ENCODE measurements around the gene CADPS2.
"Not testable (repeated sequence)": the region's sequence is repeated elsewhere in the genome, so short reads cannot be mapped to it uniquely, and the experiment has no call there.

Gene CADPS2

GRCh38 chr7:122702872-122703510 lies 183.3 kb downstream of the CADPS2 start, which contains the start of gene RNF148:
Gene RNF148 (minus strand): TSS chr7:122702922. CDS start chr7:122702750, 172 bp downstream.
- DNase-seq, result no peak

GRCh38 chr7:122699017-122699416 lies 187.2 kb downstream of the CADPS2 start, which contains the start of gene RNF133:
Gene RNF133 (minus strand): TSS chr7:122699117. CDS start chr7:122698918, 199 bp downstream.
- no peak for DNase-seq

GRCh38 chr7:122695816-122696215 lies 190.4 kb downstream of the CADPS2 start:
- DNase-seq, result no peak

- no peak for DNase-seq
These were observed 191.6 kb downstream of the CADPS2 start for GRCh38 chr7:122694697-122695096.

GRCh38 chr7:122692769-122693309 lies 193.4 kb downstream of the CADPS2 start:
- no peak for DNase-seq

- DNase-seq, result no peak
These were observed 194.6 kb downstream of the CADPS2 start for GRCh38 chr7:122691569-122692235.

GRCh38 chr7:122689346-122690109 lies 196.7 kb downstream of the CADPS2 start:
- no peak for DNase-seq

GRCh38 chr7:122688400-122688998 lies 197.8 kb downstream of the CADPS2 start:
- no peak for DNase-seq

GRCh38 chr7:122686360-122686878 lies 199.8 kb downstream of the CADPS2 start:
- DNase-seq, result no peak

- DNase-seq, result no peak
These were observed 201.8 kb downstream of the CADPS2 start for GRCh38 chr7:122684504-122684903.

- no peak for DNase-seq
These were observed 203.3 kb downstream of the CADPS2 start for GRCh38 chr7:122682815-122683550.

GRCh38 chr7:122681186-122681585 lies 205.1 kb downstream of the CADPS2 start:
- not testable (repeated sequence) for DNase-seq

- DNase-seq, result no peak
These were observed 206.4 kb downstream of the CADPS2 start for GRCh38 chr7:122679813-122680212.

- not testable (repeated sequence) for DNase-seq
These were observed 207.0 kb downstream of the CADPS2 start for GRCh38 chr7:122679269-122679709.

GRCh38 chr7:122677149-122677548 lies 209.1 kb downstream of the CADPS2 start:
- DNase-seq, result no peak

GRCh38 chr7:122676466-122676865 lies 209.8 kb downstream of the CADPS2 start:
- DNase-seq, result no peak

- DNase-seq, result no peak
These were observed 210.6 kb downstream of the CADPS2 start for GRCh38 chr7:122675621-122676020.

- DNase-seq, result no peak
These were observed 211.2 kb downstream of the CADPS2 start for GRCh38 chr7:122675011-122675410.

- DNase-seq, result no peak
These were observed 211.8 kb downstream of the CADPS2 start for GRCh38 chr7:122674502-122674901.

- DNase-seq, result no peak
These were observed 212.3 kb downstream of the CADPS2 start for GRCh38 chr7:122673951-122674350.

GRCh38 chr7:122672536-122672935 lies 213.7 kb downstream of the CADPS2 start:
- DNase-seq, result no peak

- DNase-seq, result no peak
These were observed 222.5 kb downstream of the CADPS2 start for GRCh38 chr7:122663733-122664132.
